Tibial nerve (tissue), 3 donors: ENCODE data around the gene TEKTIP1.

Experiments used
- POLR2A ChIP-seq, 2 donors: fragments of 450-650 bp; IDR thresholded peaks; one replicate each; pipeline ENCODE4 v1.6.1; 2017; ENCODE audit warnings: antibody characterized with exemption in 2 of 2, mild to moderate bottlenecking in 2 of 2, moderate library complexity in 2 of 2
- TF ChIP-seq, protein P1 (sequence below), 5 experiments: fragments of 200-600 bp in 3 of 5; fragments of 450-650 bp in 2 of 5; sonication (generic) in 3 of 5; IDR thresholded peaks; one replicate each; pipeline ENCODE4 v1.5.1; 2016 to 2019; ENCODE audit warnings: antibody characterized with exemption in 5 of 5, mild to moderate bottlenecking in 3 of 5, moderate library complexity in 2 of 5

DNA sequence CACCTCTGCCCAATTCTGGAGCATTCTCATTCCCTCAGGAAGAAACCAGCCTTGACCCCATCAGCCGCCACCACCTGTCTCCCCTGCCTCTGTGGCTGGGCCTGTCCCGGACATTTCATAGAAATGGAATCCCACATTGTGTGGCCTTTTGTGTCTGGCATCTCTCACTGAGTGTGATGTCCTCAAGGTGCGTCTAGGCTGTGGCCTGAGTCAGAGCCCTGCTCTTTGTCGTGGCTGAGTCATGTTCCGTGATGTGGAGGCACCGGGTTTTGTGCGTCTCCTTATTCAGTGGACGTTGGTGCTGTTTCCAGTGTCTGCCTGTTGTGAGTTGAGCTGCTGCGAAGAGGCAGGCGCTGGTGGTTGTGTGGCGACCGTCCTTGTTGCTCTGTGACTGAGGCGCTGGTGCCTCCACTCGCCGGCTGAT, 29.4 kb upstream of the TEKTIP1 start:
- TF ChIP-seq, protein P1, sequence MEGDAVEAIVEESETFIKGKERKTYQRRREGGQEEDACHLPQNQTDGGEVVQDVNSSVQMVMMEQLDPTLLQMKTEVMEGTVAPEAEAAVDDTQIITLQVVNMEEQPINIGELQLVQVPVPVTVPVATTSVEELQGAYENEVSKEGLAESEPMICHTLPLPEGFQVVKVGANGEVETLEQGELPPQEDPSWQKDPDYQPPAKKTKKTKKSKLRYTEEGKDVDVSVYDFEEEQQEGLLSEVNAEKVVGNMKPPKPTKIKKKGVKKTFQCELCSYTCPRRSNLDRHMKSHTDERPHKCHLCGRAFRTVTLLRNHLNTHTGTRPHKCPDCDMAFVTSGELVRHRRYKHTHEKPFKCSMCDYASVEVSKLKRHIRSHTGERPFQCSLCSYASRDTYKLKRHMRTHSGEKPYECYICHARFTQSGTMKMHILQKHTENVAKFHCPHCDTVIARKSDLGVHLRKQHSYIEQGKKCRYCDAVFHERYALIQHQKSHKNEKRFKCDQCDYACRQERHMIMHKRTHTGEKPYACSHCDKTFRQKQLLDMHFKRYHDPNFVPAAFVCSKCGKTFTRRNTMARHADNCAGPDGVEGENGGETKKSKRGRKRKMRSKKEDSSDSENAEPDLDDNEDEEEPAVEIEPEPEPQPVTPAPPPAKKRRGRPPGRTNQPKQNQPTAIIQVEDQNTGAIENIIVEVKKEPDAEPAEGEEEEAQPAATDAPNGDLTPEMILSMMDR (IDR thresholded peaks at IDR 0.05): no peak
- TF ChIP-seq POLR2A (IDR thresholded peaks at IDR 0.05): no peak
